ENCODE data around the gene BOC. TPM values are rescaled to one million over a fixed set of nuclear protein-coding genes. Genes with fewer than 3 reads are reported as not detected.

The BOC gene
- total and polyA plus RNA-seq, 10 donors = 1.5 to 21.9 (median 13.5) TPM

- peaks cover 0 to 14% (median 0%) of the 10 kb centered on the region in 7 donors for H3K27me3 ChIP-seq (replicated peaks in 1 of 7)
- no peaks in the 10 kb centered on the region for H3K36me3 ChIP-seq
- no peaks in the 10 kb centered on the region for H3K4me1 ChIP-seq
- peak overlapping the region in 1 of 8 donors; percentile 18 for H3K27ac ChIP-seq
- intact Hi-C loops (cut with DNase I; ENCODE audit: low total_unique reads) = no loop called here
- no peak for DNase-seq
- no peak for TF ChIP-seq POLR2AphosphoS5 (IDR thresholded peaks at IDR 0.05)
- no peak for TF ChIP-seq CTCF (IDR thresholded peaks at IDR 0.05 in 8 of 11, conservative IDR thresholded peaks at IDR 0.05 in 3 of 11)
- WGBS, 5 donors = 80 to 93% (median 85%) methylated on average over 2 of the region's 2 CpGs
- no peak overlapping the region for H3K4me3 ChIP-seq
- H3K9me3 ChIP-seq = no peaks in the 10 kb centered on the region
Observed at GRCh38 chr3:113262304-113262665, 50.9 kb downstream of the BOC start.

GRCh38 chr3:113263020-113263419 is 51.7 kb downstream of the BOC start:
- H3K9me3 ChIP-seq = no peaks in the 10 kb centered on the region
- H3K27ac ChIP-seq = no peak overlapping the region
- TF ChIP-seq POLR2A (IDR thresholded peaks at IDR 0.05) (no peak), CTCF (IDR thresholded peaks at IDR 0.05 in 8 of 11, conservative IDR thresholded peaks at IDR 0.05 in 3 of 11) (no peak), POLR2AphosphoS5 (IDR thresholded peaks at IDR 0.05) (no peak)
- H3K4me1 ChIP-seq = no peaks in the 10 kb centered on the region
- DNase-seq = no peak
- H3K36me3 ChIP-seq = no peaks in the 10 kb centered on the region
- H3K4me3 ChIP-seq = no peak overlapping the region
- peaks cover 0 to 14% (median 0%) of the 10 kb centered on the region in 7 donors for H3K27me3 ChIP-seq (replicated peaks in 1 of 7)
- 81 to 93% (median 92%) methylated on average over 2 of the region's 2 CpGs for WGBS, 5 donors
- intact Hi-C loops (cut with DNase I; ENCODE audit: low total_unique reads) = no loop called here

GRCh38 chr3:113263778-113264177 is 52.4 kb downstream of the BOC start:
- intact Hi-C loops (cut with DNase I; ENCODE audit: low total_unique reads) = no loop called here
- WGBS, 5 donors = 77 to 92% (median 90%) methylated on average over 3 of the region's 3 CpGs
- Histone ChIP-seq H3K27me3 (replicated peaks in 1 of 7) (peaks cover 0 to 19% (median 0%) of the 10 kb centered on the region in 7 donors), H3K9me3 (no peaks in the 10 kb centered on the region), H3K36me3 (peaks cover 0 to 6% (median 0%) of the 10 kb centered on the region in 6 donors), H3K27ac (no peak overlapping the region), H3K4me1 (no peaks in the 10 kb centered on the region), H3K4me3 (no peak overlapping the region)
- TF ChIP-seq POLR2A (IDR thresholded peaks at IDR 0.05) (no peak), CTCF (IDR thresholded peaks at IDR 0.05 in 8 of 11, conservative IDR thresholded peaks at IDR 0.05 in 3 of 11) (no peak), POLR2AphosphoS5 (IDR thresholded peaks at IDR 0.05) (no peak)
- DNase-seq = no peak

- H3K36me3 ChIP-seq = peaks cover 0 to 9% (median 0%) of the 10 kb centered on the region in 6 donors
- WGBS, 5 donors = 76 to 91% (median 84%) methylated on average over 9 to 10 of the region's 10 CpGs
- H3K9me3 ChIP-seq = no peaks in the 10 kb centered on the region
- DNase-seq = no peak
- H3K27me3 ChIP-seq (replicated peaks in 1 of 7) = peaks cover 0 to 22% (median 0%) of the 10 kb centered on the region in 7 donors
- intact Hi-C loops (cut with DNase I; ENCODE audit: low total_unique reads) = no loop called here
- TF ChIP-seq POLR2A (IDR thresholded peaks at IDR 0.05) (no peak), CTCF (IDR thresholded peaks at IDR 0.05 in 8 of 11, conservative IDR thresholded peaks at IDR 0.05 in 3 of 11) (no peak), POLR2AphosphoS5 (IDR thresholded peaks at IDR 0.05) (no peak)
- H3K27ac ChIP-seq = no peak overlapping the region
- H3K4me1 ChIP-seq = no peaks in the 10 kb centered on the region
- H3K4me3 ChIP-seq = no peak overlapping the region
Observed at GRCh38 chr3:113264283-113265131, 53.1 kb downstream of the BOC start.
